K562 (cell line): ENCODE data around the gene OR10A3. TPM values are rescaled to one million over a fixed set of nuclear protein-coding genes. Genes with fewer than 3 reads are reported as not detected.

ENCODE experiments used
- ATAC-seq: fragments of 200-7000 bp; cut with Tn5 transposase; 3 replicates; pipeline ENCODE4 v1.9.1; 2020; ENCODE audit warnings: moderate library complexity
- BruUV-seq: library from RNA; stranded (reverse); fragments of 400-500 nt; replicated peaks from 2 replicates; lab custom pipeline; 2021; lab: Mats Ljungman, UMichigan
- CTCF ChIA-PET: fragments of 300-600 bp; formaldehyde crosslinking; extraction: SDS; loops from one replicate; lab custom pipeline; 2021; ENCODE audit warnings: low intra/inter-chr PET ratio; lab: Yijun Ruan, JAX
- POLR2A ChIA-PET: fragments of 300-600, 350-650 bp; sonication (Branson Sonifier 250); formaldehyde crosslinking; extraction: SDS; loops from one replicate; lab custom pipeline; 2021; ENCODE audit warnings: antibody characterized with exemption, inconsistent platforms; lab: Yijun Ruan, JAX
- DNase-seq, 4 experiments: peaks; one replicate each; pipeline versions ENCODE4 v3.0.0 to v3.0.0-alpha.2; 2011 to 2018; ENCODE audit warnings: low spot score in 3 of 4, mixed read lengths in 3 of 4; ENCODE audit errors: extremely low read depth in 1 of 4
- FAIRE-seq: peaks from 2 replicates; lab custom pipeline; 2011; peaks lifted over from hg19 to GRCh38; lab: Jason Lieb, UNC
- H2AFZ ChIP-seq: 2 replicates; pipeline ENCODE4 v1.6.0; 2011; ENCODE audit warnings: low read depth, low read length, control low read depth, inconsistent platforms
- H3K27ac ChIP-seq: fragments of 200-600 bp; 3 replicates; pipeline ENCODE4 v1.8.0; 2011; ENCODE audit warnings: low read depth, mild to moderate bottlenecking, control low read depth, inconsistent platforms, low read length, moderate library complexity, mixed read lengths; ENCODE audit errors: extremely low read depth
- H3K27me3 ChIP-seq, 2 experiments: fragments of 300-600 bp in 1 of 2; 2 replicates in 1 of 2; 3 replicates in 1 of 2; pipeline versions ENCODE4 v1.6.0 to v1.8.0; 2011; ENCODE audit warnings: inconsistent platforms in 2 of 2, low read length in 2 of 2, mild to moderate bottlenecking in 1 of 2, mixed read lengths in 1 of 2, moderate library complexity in 1 of 2; ENCODE audit not compliant: control insufficient read depth in 2 of 2, insufficient read depth in 2 of 2
- H3K36me3 ChIP-seq: fragments of 300-600 bp; 3 replicates; pipeline ENCODE4 v1.8.0; 2011; ENCODE audit warnings: mild to moderate bottlenecking, low read length, inconsistent platforms; ENCODE audit not compliant: control insufficient read depth, insufficient read depth
- H3K4me1 ChIP-seq, 2 experiments: fragments of 200-600 bp in 1 of 2; replicated peaks in 1 of 2; 2 replicates in 1 of 2; 3 replicates in 1 of 2; pipeline versions ENCODE4 v1.5.1 to v1.8.0; 2011; ENCODE audit warnings: inconsistent platforms in 2 of 2, low read length in 2 of 2, mild to moderate bottlenecking in 1 of 2, mixed read lengths in 1 of 2, moderate library complexity in 1 of 2; ENCODE audit not compliant: control insufficient read depth in 2 of 2, insufficient read depth in 2 of 2
- H3K4me2 ChIP-seq: 2 replicates; pipeline ENCODE4 v1.6.1; 2011; ENCODE audit warnings: low read length, control low read depth, inconsistent platforms, mixed read lengths; ENCODE audit not compliant: insufficient read depth
- H3K4me3 ChIP-seq: fragments of 200-600 bp; sonication (generic), shearing (Covaris generic); 2 replicates; pipeline ENCODE4 v1.5.1; 2016; ENCODE audit warnings: control low read depth, inconsistent platforms
- H3K79me2 ChIP-seq: fragments of 200-600 bp; 3 replicates; pipeline ENCODE4 v1.8.0; 2011; ENCODE audit warnings: low read length, inconsistent platforms; ENCODE audit not compliant: control insufficient read depth, insufficient read depth
- H3K9ac ChIP-seq, 2 experiments: 2 replicates each; pipeline versions ENCODE4 v1.6.0 to v1.6.1; 2011; ENCODE audit warnings: low read depth in 2 of 2, low read length in 2 of 2, control low read depth in 1 of 2, inconsistent platforms in 1 of 2, mild to moderate bottlenecking in 1 of 2, mixed read lengths in 1 of 2; ENCODE audit not compliant: insufficient read depth in 1 of 2
- H3K9me1 ChIP-seq: one replicate; pipeline ENCODE4 v1.6.0; 2011; ENCODE audit warnings: inconsistent platforms, mild to moderate bottlenecking, low read length, moderate library complexity; ENCODE audit not compliant: control insufficient read depth, insufficient read depth
- H3K9me3 ChIP-seq: replicated peaks from 2 replicates; pipeline ENCODE4 v1.5.1; 2011; ENCODE audit warnings: low read depth, low read length, inconsistent platforms; ENCODE audit not compliant: control insufficient read depth, insufficient read depth
- H4K20me1 ChIP-seq: replicated peaks from 2 replicates; pipeline ENCODE4 v1.6.1; 2011; ENCODE audit warnings: low read length, inconsistent platforms, mixed read lengths; ENCODE audit not compliant: control insufficient read depth, insufficient read depth
- HDAC3 ChIP-seq: fragments of 450-650 bp; IDR thresholded peaks from 2 replicates; pipeline ENCODE4 v1.6.1; 2018; ENCODE audit warnings: borderline replicate concordance, mild to moderate bottlenecking, moderate library complexity; ENCODE audit not compliant: partially characterized antibody
- HSF4 ChIP-seq: fragments of 250-450 bp; sonication (Bioruptor Pico); IDR thresholded peaks from 2 replicates; pipeline ENCODE4 v2.1.2; 2022; ENCODE audit warnings: mild to moderate bottlenecking, moderate library complexity, borderline replicate concordance
- MCM2 ChIP-seq: fragments of 450-650 bp; IDR thresholded peaks from 2 replicates; pipeline ENCODE4 v1.6.1; 2017; ENCODE audit warnings: low read depth, mild to moderate bottlenecking
- NKRF ChIP-seq: fragments of 450-650 bp; IDR thresholded peaks from 2 replicates; pipeline ENCODE4 v1.6.1; 2016; ENCODE audit warnings: borderline replicate concordance
- NR4A1 ChIP-seq, 2 experiments: fragments of 250-450 bp in 1 of 2; fragments of 450-650 bp in 1 of 2; sonication (Bioruptor Pico) in 1 of 2; IDR thresholded peaks; 2 replicates each; pipeline versions ENCODE4 v1.4.0 to v1.6.1; 2016 to 2020; ENCODE audit warnings: mild to moderate bottlenecking in 2 of 2, missing compliant biosample characterization in 1 of 2, missing genetic modification characterization in 1 of 2, moderate library complexity in 1 of 2
- PHB ChIP-seq: fragments of 250-450 bp; sonication (Bioruptor Pico); IDR thresholded peaks from 2 replicates; pipeline ENCODE4 v1.5.0; 2021
- PURB ChIP-seq: sonication (generic); formaldehyde crosslinking; IDR thresholded peaks from 2 replicates; pipeline ENCODE4 v1.9.0; 2021; ENCODE audit warnings: low read depth, mild to moderate bottlenecking, missing genetic modification reagents
- SMC3 ChIP-seq: conservative IDR thresholded peaks from 2 replicates; pipeline ENCODE4 v1.6.1; 2011; ENCODE audit warnings: low read depth, low read length, improper control_type of control experiment; ENCODE audit not compliant: insufficient read depth
- TAF15 ChIP-seq: fragments of 200-400 bp; formaldehyde crosslinking; IDR thresholded peaks from 2 replicates; pipeline ENCODE4 v1.6.1; 2017; ENCODE audit warnings: mild to moderate bottlenecking, low read depth, low read length, moderate library complexity
- THRAP3 ChIP-seq: fragments of 450-650 bp; IDR thresholded peaks from 2 replicates; pipeline ENCODE4 v1.6.1; 2016; ENCODE audit warnings: mild to moderate bottlenecking, inconsistent platforms, borderline replicate concordance
- ZNF3 ChIP-seq: fragments of 250-450 bp; sonication (Bioruptor Pico); IDR thresholded peaks from 2 replicates; pipeline ENCODE4 v1.5.0; 2021; ENCODE audit warnings: mild to moderate bottlenecking, moderate library complexity
- ZNF584 ChIP-seq: fragments of 200-800 bp; sonication (Bioruptor generic); IDR thresholded peaks from 2 replicates; pipeline ENCODE4 v1.6.1; 2016; ENCODE audit warnings: low read depth, mild to moderate bottlenecking, missing genetic modification characterization, missing compliant biosample characterization
- WGBS: fragments of 100-300 bp; shearing (Covaris generic); methylation state at CpG from one replicate; pipeline ENCODE4 v1.1.6; 2016; ENCODE audit warnings: low coverage, mixed read lengths; ENCODE audit not compliant: insufficient coverage; ENCODE audit errors: missing lambda C conversion rate; 5-methylcytosine and 5-hydroxymethylcytosine counted together
- in situ Hi-C: fragments of 300-500 bp; cut with MboI; formaldehyde crosslinking; loops from 4 replicates; pipeline ENCODE4 v1.15.0; 2018; ENCODE audit warnings: inconsistent platforms, mixed read lengths
- intact Hi-C: fragments of 100-400 bp; cut with micrococcal nuclease; formaldehyde crosslinking; loops from 2 replicates; pipeline ENCODE4 v1.14.2; 2022
- polyA plus RNA-seq, 8 experiments: library from polyadenylated mRNA; depleted of rRNA in 4 of 8; stranded (reverse) in 5 of 8; unstranded in 3 of 8; fragments of >200 nt; fragmentation: Nextera tagmentation in 2 of 8; fragmentation: Illumina TruSeq in 1 of 8; extraction: Ambion mirVana in 2 of 8; extraction: Trizol in 1 of 8; gene quantifications; 2 replicates each; pipeline versions ENCODE4 v1.2.1 to v1.2.3, GENCODE V29; 2011 to 2014; ENCODE audit warnings: inconsistent platforms in 1 of 8, missing spikeins in 1 of 8
- total RNA-seq, 7 experiments: library from RNA; depleted of rRNA in 6 of 7; stranded (reverse); fragments of >200 nt in 6 of 7; fragmentation: Illumina TruSeq in 2 of 7; extraction: Trizol in 2 of 7; gene quantifications; 2 replicates each; pipeline versions ENCODE4 v1.2.1 to v1.2.3, GENCODE V29; 2011 to 2021; ENCODE audit warnings: low replicate concordance in 1 of 7

OR10A3 gene
- total and polyA plus RNA-seq, 9 of the 15 experiments (the other 6 are each of a cell fraction or from before 2014, with no cell fraction given): not detected

GRCh38 chr11:7983832-7984590, 42.5 kb upstream of the OR10A3 start:
- peaks cover 0 to 8% of the 10 kb centered on the region in 2 experiments; a peak in 3 of 5 replicates for H3K4me1 ChIP-seq
- CTCF ChIA-PET: interaction anchor here (0.6 kb wide), 1 partner anchor 428 kb away, joined by 4 read pairs; no protein-coding TSS in a partner anchor
- peaks cover 23% of the 10 kb centered on the region for H3K79me2 ChIP-seq
- H3K36me3 ChIP-seq: peaks cover 12% of the 10 kb centered on the region
- TF ChIP-seq THRAP3 (no peak), NR4A1 (CRISPR knock-in tag; IDR thresholded peaks at IDR 0.05) (no peak), NR4A1 (tag; IDR thresholded peaks at IDR 0.05) (no peak), PHB (no peak), MCM2 (no peak), ZNF3 (CRISPR knock-in tag) (no peak), NKRF (no peak), HDAC3 (no peak), HSF4 (CRISPR knock-in tag) (no peak), ZNF584 (no peak), PURB (CRISPR knock-in tag) (no peak), SMC3 (no peak), TAF15 (no peak)
- in situ Hi-C loops (no loop called here), intact Hi-C loops (no loop called here)
- no peaks in the 10 kb centered on the region; a peak in 1 of 5 replicates for H3K27me3 ChIP-seq
- no peak overlapping the region for H3K4me3 ChIP-seq
- H3K27ac ChIP-seq: no peak overlapping the region
- ATAC-seq (no peak), FAIRE-seq (no peak), DNase-seq (no peak)
- no TSS peak for BruUV-seq
- no peaks in the 10 kb centered on the region for H4K20me1 ChIP-seq
- no peak overlapping the region for H2AFZ ChIP-seq
- no peak overlapping the region; a peak in 1 of 4 replicates for H3K9ac ChIP-seq
- POLR2A ChIA-PET: interaction anchor here (1.0 kb wide), 1 partner anchor 9 kb away, joined by 3 read pairs; no protein-coding TSS in a partner anchor
- no peaks in the 10 kb centered on the region for H3K9me3 ChIP-seq
- H3K4me2 ChIP-seq: no peak overlapping the region
- H3K9me1 ChIP-seq: no peaks in the 10 kb centered on the region
- WGBS: 20% methylated on average over 7 of the region's 7 CpGs
